Hippocampal formation (tissue), 2 donors: ENCODE data around the gene PICALM.
A peak's percentile ranks its signal among the peaks of the same experiment; 100 is the strongest.
"Not testable (repeated sequence)": the region's sequence is repeated elsewhere in the genome, so short reads cannot be mapped to it uniquely, and the experiment has no call there.

Experiments used
- DNase-seq, 2 donors: peaks; one replicate each; lab custom pipeline; 2025; lab: John Stamatoyannopoulos, UW

PICALM gene

GRCh38 chr11:86068951-86069407, at the start of gene PICALM:
TSS of gene PICALM (minus strand) at chr11:86069084. CDS start at chr11:86068780, 304 bp downstream.
- DNase-seq = peak; percentile 97

GRCh38 chr11:86118253-86118652, 49.4 kb upstream of the PICALM start:
- DNase-seq = no peak

- no peak for DNase-seq
Measured at GRCh38 chr11:86117712-86118063, 48.8 kb upstream of the PICALM start.

- no peak for DNase-seq
Measured at GRCh38 chr11:86117001-86117711, 48.3 kb upstream of the PICALM start.

- no peak for DNase-seq
Measured at GRCh38 chr11:86116386-86116726, 47.5 kb upstream of the PICALM start.

GRCh38 chr11:86115542-86116385, 46.9 kb upstream of the PICALM start:
- no peak for DNase-seq

GRCh38 chr11:86108890-86109638, 40.2 kb upstream of the PICALM start:
- no peak for DNase-seq

- no peak for DNase-seq
Measured at GRCh38 chr11:86108191-86108590, 39.3 kb upstream of the PICALM start.

- DNase-seq = no peak
Measured at GRCh38 chr11:86106916-86107315, 38.0 kb upstream of the PICALM start.

GRCh38 chr11:86106031-86106430, 37.1 kb upstream of the PICALM start:
- not testable (repeated sequence) for DNase-seq

- DNase-seq = not testable (repeated sequence)
Measured at GRCh38 chr11:86105601-86106000, 36.7 kb upstream of the PICALM start.

GRCh38 chr11:86103808-86104207, 34.9 kb upstream of the PICALM start:
- DNase-seq = peak in 1 of 2 donors; percentile 75

- DNase-seq = no peak
Measured at GRCh38 chr11:86101941-86102407, 33.1 kb upstream of the PICALM start.

GRCh38 chr11:86101493-86101892, 32.6 kb upstream of the PICALM start:
- no peak for DNase-seq

- no peak for DNase-seq
Measured at GRCh38 chr11:86099874-86100273, 31.0 kb upstream of the PICALM start.

- DNase-seq = no peak
Measured at GRCh38 chr11:86097980-86098379, 29.1 kb upstream of the PICALM start.

- peak in 1 of 2 donors; percentile 38 for DNase-seq
Measured at GRCh38 chr11:86091566-86091965, 22.7 kb upstream of the PICALM start.

GRCh38 chr11:86091086-86091485, 22.2 kb upstream of the PICALM start:
- no peak for DNase-seq

GRCh38 chr11:86089659-86090058, 20.8 kb upstream of the PICALM start:
- no peak for DNase-seq

- DNase-seq = not testable (repeated sequence)
Measured at GRCh38 chr11:86087688-86088087, 18.8 kb upstream of the PICALM start.

GRCh38 chr11:86087256-86087655, 18.4 kb upstream of the PICALM start:
- DNase-seq = no peak

GRCh38 chr11:86081455-86081854, 12.6 kb upstream of the PICALM start:
- no peak for DNase-seq
